A673 (cell line): Measurements from ENCODE around the gene TMEM272. TPM values are rescaled to one million over a fixed set of nuclear protein-coding genes. Genes with fewer than 3 reads are reported as not detected.
A peak's percentile ranks its signal among the peaks of the same experiment; 100 is the strongest.

Experiments used
- BruUV-seq: library from RNA; stranded (reverse); fragments of 400-500 nt; replicated peaks from 2 replicates; lab custom pipeline; 2021; lab: Mats Ljungman, UMichigan
- CTCF ChIA-PET: fragments of 300-600 bp; sonication (Branson Sonifier 250); formaldehyde crosslinking; loops from one replicate; lab custom pipeline; 2022; ENCODE audit warnings: antibody characterized with exemption; lab: Charles Lee
- POLR2A ChIA-PET: fragments of 300-600 bp; sonication (Branson Sonifier 250); formaldehyde crosslinking; loops from one replicate; lab custom pipeline; 2022; ENCODE audit warnings: antibody characterized with exemption; ENCODE audit not compliant: low non-redundant PET; lab: Charles Lee
- DNase-seq: peaks from one replicate; pipeline ENCODE4 v3.0.0-alpha.2; 2015; ENCODE audit warnings: low spot score
- H3K27ac ChIP-seq: fragments of 200-600 bp; sonication (generic); 2 replicates; pipeline ENCODE4 v1.5.1; 2016; ENCODE audit warnings: mixed run types, low read depth, mild to moderate bottlenecking, mixed read lengths, antibody characterized with exemption, low read length; ENCODE audit not compliant: poor library complexity, severe bottlenecking
- H3K27me3 ChIP-seq: fragments of 200-600 bp; sonication (generic); replicated peaks from 2 replicates; pipeline ENCODE4 v1.6.1; 2017; ENCODE audit warnings: mixed run types, low read depth, mild to moderate bottlenecking, mixed read lengths, antibody characterized with exemption, low read length; ENCODE audit not compliant: insufficient read depth, poor library complexity
- H3K36me3 ChIP-seq: fragments of 200-600 bp; sonication (generic); 2 replicates; pipeline ENCODE4 v1.6.1; 2016; ENCODE audit warnings: mixed run types, mild to moderate bottlenecking, mixed read lengths, antibody characterized with exemption, low read length; ENCODE audit not compliant: insufficient read depth, poor library complexity, severe bottlenecking
- H3K4me1 ChIP-seq: fragments of 200-600 bp; sonication (generic); 2 replicates; pipeline ENCODE4 v1.6.1; 2017; ENCODE audit warnings: mixed run types, mild to moderate bottlenecking, mixed read lengths, antibody characterized with exemption, low read length; ENCODE audit not compliant: insufficient read depth, poor library complexity, severe bottlenecking
- H3K4me3 ChIP-seq: fragments of 200-600 bp; sonication (generic); 2 replicates; pipeline ENCODE4 v1.5.1; 2016; ENCODE audit warnings: low read depth, mixed run types, mild to moderate bottlenecking, mixed read lengths, low read length; ENCODE audit not compliant: poor library complexity, severe bottlenecking
- H3K9me3 ChIP-seq: fragments of 200-600 bp; sonication (generic); 2 replicates; pipeline ENCODE4 v1.6.1; 2016; ENCODE audit warnings: mixed run types, low read depth, mild to moderate bottlenecking, mixed read lengths, antibody characterized with exemption, low read length; ENCODE audit not compliant: poor library complexity, severe bottlenecking
- CTCF ChIP-seq: fragments of 300-800, 200-600 bp; sonication (generic); conservative IDR thresholded peaks from 2 replicates; pipeline ENCODE4 v1.5.1; 2017; ENCODE audit warnings: low read depth, mild to moderate bottlenecking, antibody characterized with exemption, low read length, moderate library complexity, mixed read lengths
- EZH2 ChIP-seq: fragments of 200-600 bp; sonication (generic); IDR thresholded peaks from 2 replicates; pipeline ENCODE4 v1.6.1; 2017; ENCODE audit warnings: borderline replicate concordance, low read depth, mild to moderate bottlenecking, mixed read lengths, antibody characterized with exemption, low read length; ENCODE audit not compliant: poor library complexity, severe bottlenecking
- intact Hi-C: fragments of 100-400 bp; cut with micrococcal nuclease; formaldehyde crosslinking; loops from one replicate; pipeline ENCODE4 v1.10.0; 2022; ENCODE audit not compliant: unreplicated experiment
- total RNA-seq: library from RNA; stranded (reverse); gene quantifications from 2 replicates; pipeline ENCODE4 v1.2.3, GENCODE V29; 2021

The TMEM272 gene
- total RNA-seq, 1 experiment from 2014 or later, result not detected

- BruUV-seq, result no TSS peak
- CTCF ChIA-PET, result no interaction called here
These were observed 61.4 kb downstream of the TMEM272 start for GRCh38 chr13:51783428-51784094.

GRCh38 chr13:51782026-51782710 is 62.8 kb downstream of the TMEM272 start:
- ChIA-PET POLR2A (no interaction called here), CTCF (no interaction called here)
- intact Hi-C loops, result loop anchor here (5.0 kb wide), 1 partner anchor 345 kb away; no protein-coding TSS in a partner anchor
- no peak for TF ChIP-seq CTCF
- no peak for TF ChIP-seq EZH2
- Histone ChIP-seq H3K27me3 (no peaks in the 10 kb centered on the region), H3K36me3 (no peaks in the 10 kb centered on the region), H3K9me3 (no peaks in the 10 kb centered on the region), H3K4me1 (peaks cover 30% of the 10 kb centered on the region), H3K27ac (no peak overlapping the region), H3K4me3 (no peak overlapping the region)
- BruUV-seq, result no TSS peak
- peak; percentile 37 for DNase-seq

More at GRCh38 chr13:51783428-51784094, 61.4 kb downstream of the TMEM272 start:
- H3K4me3 ChIP-seq, result no peak overlapping the region
- H3K27me3 ChIP-seq, result no peaks in the 10 kb centered on the region
- no peaks in the 10 kb centered on the region for H3K9me3 ChIP-seq
- no peaks in the 10 kb centered on the region for H3K36me3 ChIP-seq
- TF ChIP-seq CTCF (no peak), EZH2 (no peak)
- H3K4me1 ChIP-seq, result peaks cover 34% of the 10 kb centered on the region
- no peak for DNase-seq
- H3K27ac ChIP-seq, result no peak overlapping the region
- intact Hi-C loops, result loop anchor here (5.0 kb wide), 1 partner anchor 346 kb away; no protein-coding TSS in a partner anchor
- POLR2A ChIA-PET, result no interaction called here

- intact Hi-C loops, result loop anchor here (5.0 kb wide), 1 partner anchor 344 kb away; no protein-coding TSS in a partner anchor
- Histone ChIP-seq H3K27ac (no peak overlapping the region), H3K4me3 (no peak overlapping the region), H3K9me3 (no peaks in the 10 kb centered on the region), H3K36me3 (no peaks in the 10 kb centered on the region), H3K27me3 (no peaks in the 10 kb centered on the region), H3K4me1 (peaks cover 23% of the 10 kb centered on the region)
- DNase-seq, result peak; percentile 51
- ChIA-PET POLR2A (no interaction called here), CTCF (interaction anchor here (0.5 kb wide), 1 partner anchor 289 kb away, joined by 3 read pairs; no protein-coding TSS in a partner anchor)
- TF ChIP-seq EZH2 (no peak), CTCF (peak; percentile 63)
- no TSS peak for BruUV-seq
These were observed 63.5 kb downstream of the TMEM272 start for GRCh38 chr13:51781246-51782022.
